GM19238 (cell line): ENCODE data around the gene RCSD1.

Experiments
- DNase-seq: peaks from one replicate; pipeline ENCODE4 v3.0.0; 2011; ENCODE audit warnings: low spot score; ENCODE audit not compliant: insufficient read length

RCSD1 gene

DNA sequence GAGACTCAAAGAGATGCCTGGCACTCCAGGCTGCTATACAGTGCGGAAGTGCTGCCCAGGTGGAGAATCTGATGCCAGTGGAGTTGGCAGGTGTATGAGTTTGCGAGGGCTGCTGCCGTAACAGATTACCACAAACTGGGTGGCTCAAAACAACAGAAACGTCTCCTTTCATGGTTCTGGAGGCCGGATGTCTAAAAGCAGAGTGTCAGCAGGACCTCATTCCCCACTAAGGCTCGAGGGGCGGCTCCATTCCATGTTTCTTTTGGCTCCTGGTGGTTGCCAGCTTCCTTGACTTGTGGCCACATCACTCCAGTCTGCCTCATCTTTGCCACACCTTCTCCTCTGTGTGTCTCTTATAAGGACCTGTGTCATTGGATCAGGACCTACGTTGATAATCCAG is 10.0 kb downstream of the RCSD1 start:
- no peak for DNase-seq

DNA sequence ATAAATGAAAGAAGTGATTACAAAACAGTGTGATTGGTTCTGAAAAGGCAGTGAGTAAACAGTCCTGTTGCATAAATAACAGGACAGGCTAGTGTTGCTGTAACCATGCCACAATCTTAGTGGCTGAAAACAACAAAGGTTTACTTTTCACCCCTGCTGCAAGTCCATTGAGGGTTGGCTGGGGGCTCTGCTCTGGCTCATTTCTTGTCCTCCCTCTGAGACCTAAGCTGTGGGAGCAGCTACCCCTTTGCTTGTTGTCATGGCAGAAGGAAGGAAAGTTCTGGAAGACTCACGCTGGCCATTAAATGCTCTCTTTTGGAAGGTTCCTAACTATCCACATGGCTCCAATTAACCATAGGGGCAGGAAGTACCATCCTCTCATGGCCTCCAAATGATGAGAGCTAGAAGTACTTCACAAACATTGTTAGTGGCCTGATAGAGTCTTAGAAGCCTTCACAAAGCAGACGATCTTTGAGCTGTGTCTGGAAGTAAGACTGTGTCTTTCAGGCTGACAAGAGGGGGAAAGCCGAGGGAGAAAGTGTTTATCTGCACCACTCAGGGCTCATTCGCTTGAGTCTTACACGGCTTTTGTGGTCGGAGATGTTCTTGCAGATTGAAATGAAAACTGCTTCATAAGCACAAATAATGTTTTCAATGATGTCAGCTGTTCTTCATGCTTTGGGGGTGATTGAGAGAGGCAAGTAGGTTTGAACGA is 11.9 kb downstream of the RCSD1 start:
- DNase-seq: no peak

DNA sequence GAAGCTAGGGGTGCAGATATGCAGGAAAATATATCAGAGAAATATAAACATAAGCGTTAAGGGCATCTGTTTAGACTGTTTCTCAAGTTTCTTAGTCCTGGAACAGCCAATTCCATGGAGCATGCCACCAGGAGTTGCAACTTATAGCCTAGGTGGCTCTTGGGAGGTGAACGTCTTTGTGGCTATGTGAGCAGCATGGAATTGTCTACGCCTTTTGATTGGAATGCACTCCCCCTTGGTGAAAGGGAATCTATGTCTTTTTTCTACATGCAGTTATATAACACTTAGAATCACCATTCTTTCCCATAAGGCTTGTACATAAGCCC is 12.4 kb downstream of the RCSD1 start:
- no peak for DNase-seq

DNA sequence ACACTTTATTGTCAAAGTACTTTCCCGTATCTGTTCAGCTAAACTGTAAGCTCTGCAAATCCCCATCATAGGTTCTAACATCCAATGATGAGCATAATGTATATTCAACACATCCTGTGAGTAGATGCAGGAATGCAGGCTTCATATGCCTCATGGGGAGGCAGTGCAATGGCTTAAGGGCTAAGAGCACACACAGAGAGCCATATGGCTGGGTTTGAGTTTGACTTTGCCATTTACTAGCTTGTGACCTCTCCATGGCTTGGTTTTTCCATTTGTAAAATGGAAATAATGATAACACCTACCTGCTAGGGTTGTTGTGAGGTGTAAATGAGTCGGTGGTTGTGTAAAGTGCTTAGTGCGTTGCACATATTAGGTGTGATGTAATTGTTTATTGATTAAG is 13.4 kb downstream of the RCSD1 start:
- DNase-seq: no peak

GRCh38 chr1:167644551-167644950 is 14.5 kb downstream of the RCSD1 start:
- no peak for DNase-seq

GRCh38 chr1:167645140-167645541 is 15.1 kb downstream of the RCSD1 start:
- no peak for DNase-seq

GRCh38 chr1:167645625-167646414 is 15.8 kb downstream of the RCSD1 start:
- DNase-seq: no peak

- no peak for DNase-seq
Observed at GRCh38 chr1:167648252-167648849, 18.3 kb downstream of the RCSD1 start.

DNA sequence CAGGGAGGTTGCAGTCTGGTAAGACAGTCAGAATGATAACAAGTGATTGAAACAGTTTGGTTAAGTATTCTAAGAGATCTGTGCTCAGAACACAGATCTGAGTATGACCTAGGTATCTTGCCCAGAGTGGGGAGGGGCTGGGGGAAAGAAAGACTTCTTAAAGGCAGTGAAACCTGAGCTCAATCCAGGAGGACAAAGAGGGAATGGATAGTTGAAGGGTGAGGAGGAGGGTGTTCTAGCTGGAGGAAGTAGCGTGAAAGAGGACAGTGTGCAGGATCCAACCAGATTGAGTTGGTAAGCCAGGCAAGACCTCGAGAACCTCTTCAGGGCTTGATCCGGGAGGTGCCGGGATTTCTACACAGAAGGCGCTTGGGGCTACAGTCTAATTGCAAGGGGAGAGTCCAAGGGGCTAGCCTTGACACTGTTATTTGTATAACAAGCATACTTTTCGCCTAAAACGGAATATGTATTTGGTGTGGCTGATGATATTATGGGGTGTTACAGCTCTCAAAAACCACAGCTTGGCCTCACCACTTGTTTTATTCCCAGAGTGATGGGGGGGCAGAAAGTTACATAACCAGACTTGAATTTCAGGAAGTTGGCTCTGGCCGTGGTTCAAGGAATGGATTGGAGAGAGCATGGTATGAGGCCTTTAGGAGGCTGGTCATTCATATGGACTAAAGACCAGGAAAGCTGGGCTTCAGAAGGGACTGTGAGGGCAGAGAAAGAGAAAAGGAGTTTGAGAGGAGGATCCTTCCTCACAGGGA is 19.1 kb downstream of the RCSD1 start:
- no peak for DNase-seq

- no peak for DNase-seq
Observed at GRCh38 chr1:167650269-167651160, 20.5 kb downstream of the RCSD1 start.

DNA sequence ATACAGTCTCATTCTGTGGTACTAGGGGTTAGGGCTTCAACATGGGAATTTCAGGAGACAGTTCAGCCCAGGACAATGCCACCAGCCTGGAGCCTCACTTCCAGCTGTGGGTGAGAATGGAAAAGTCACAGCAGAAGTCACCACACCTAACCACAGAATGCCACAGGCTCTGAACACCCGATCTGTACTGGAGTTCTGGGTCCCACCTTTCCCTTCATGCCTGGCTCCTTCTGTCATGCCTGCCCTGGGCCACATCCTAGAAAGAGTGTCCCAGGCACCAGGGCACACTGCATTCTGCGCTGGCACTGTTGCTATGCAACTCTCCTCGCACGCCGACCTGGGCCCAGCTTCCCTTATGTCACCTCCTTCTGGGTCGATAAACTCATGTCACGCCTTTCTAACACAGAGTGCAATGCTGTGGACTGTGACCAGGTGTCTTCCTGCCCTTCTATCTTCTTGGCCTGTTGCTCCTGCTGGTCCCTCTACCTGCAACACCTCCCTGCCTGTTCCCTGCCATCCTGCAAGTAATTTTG is 21.2 kb downstream of the RCSD1 start:
- DNase-seq: no peak

GRCh38 chr1:167654975-167655575 is 25.0 kb downstream of the RCSD1 start:
- no peak for DNase-seq

GRCh38 chr1:167656657-167657056 is 26.6 kb downstream of the RCSD1 start:
- no peak for DNase-seq

GRCh38 chr1:167658574-167659328 is 28.7 kb downstream of the RCSD1 start:
- DNase-seq: no peak

GRCh38 chr1:167659450-167659849 is 29.4 kb downstream of the RCSD1 start:
- DNase-seq: no peak

GRCh38 chr1:167659881-167660280 is 29.8 kb downstream of the RCSD1 start:
- DNase-seq: no peak

GRCh38 chr1:167661527-167662426 is 31.7 kb downstream of the RCSD1 start:
- no peak for DNase-seq

- no peak for DNase-seq
Observed at GRCh38 chr1:167663002-167663772, 33.2 kb downstream of the RCSD1 start.
